AG09309 (cell line): ENCODE results near the gene PCED1A.

Experiments
- DNase-seq: peaks from one replicate; pipeline ENCODE4 v3.0.0-alpha.2; 2010; ENCODE audit warnings: low read depth
- H3K4me3 ChIP-seq: 2 replicates; pipeline ENCODE4 v1.5.1; 2011; ENCODE audit warnings: mild to moderate bottlenecking, low read depth, low read length, moderate library complexity; ENCODE audit not compliant: control insufficient read depth
- CTCF ChIP-seq: IDR thresholded peaks from 2 replicates; pipeline ENCODE4 v1.5.1; 2011; ENCODE audit warnings: mild to moderate bottlenecking, low read depth, low read length, inconsistent platforms; ENCODE audit not compliant: insufficient read depth, control insufficient read depth; ENCODE audit errors: missing control alignments

The PCED1A gene

GRCh38 chr20:2838847-2839671 lies 1.4 kb downstream of the PCED1A start:
- H3K4me3 ChIP-seq = no peak overlapping the region
- no peak for TF ChIP-seq CTCF
- no peak for DNase-seq

- no peak for DNase-seq
- H3K4me3 ChIP-seq = no peak overlapping the region
- no peak for TF ChIP-seq CTCF
Observed at GRCh38 chr20:2838170-2838797, 2.2 kb downstream of the PCED1A start.

- DNase-seq = no peak
- TF ChIP-seq CTCF = no peak
- no peak overlapping the region for H3K4me3 ChIP-seq
Observed at GRCh38 chr20:2837221-2837960, 3.1 kb downstream of the PCED1A start.

GRCh38 chr20:2836035-2836434 lies 4.4 kb downstream of the PCED1A start:
- no peak overlapping the region for H3K4me3 ChIP-seq
- no peak for DNase-seq
- no peak for TF ChIP-seq CTCF

GRCh38 chr20:2835331-2835796 lies 5.1 kb downstream of the PCED1A start:
- no peak for DNase-seq
- no peak for TF ChIP-seq CTCF
- no peak overlapping the region for H3K4me3 ChIP-seq

- H3K4me3 ChIP-seq = no peak overlapping the region
- DNase-seq = no peak
- TF ChIP-seq CTCF = no peak
Observed at GRCh38 chr20:2834401-2835110, 5.9 kb downstream of the PCED1A start.
